ENCODE measurements around the gene RBL1.
"Not testable (repeated sequence)": the region's sequence is repeated elsewhere in the genome, so short reads cannot be mapped to it uniquely, and the experiment has no call there.

Gene RBL1

DNA sequence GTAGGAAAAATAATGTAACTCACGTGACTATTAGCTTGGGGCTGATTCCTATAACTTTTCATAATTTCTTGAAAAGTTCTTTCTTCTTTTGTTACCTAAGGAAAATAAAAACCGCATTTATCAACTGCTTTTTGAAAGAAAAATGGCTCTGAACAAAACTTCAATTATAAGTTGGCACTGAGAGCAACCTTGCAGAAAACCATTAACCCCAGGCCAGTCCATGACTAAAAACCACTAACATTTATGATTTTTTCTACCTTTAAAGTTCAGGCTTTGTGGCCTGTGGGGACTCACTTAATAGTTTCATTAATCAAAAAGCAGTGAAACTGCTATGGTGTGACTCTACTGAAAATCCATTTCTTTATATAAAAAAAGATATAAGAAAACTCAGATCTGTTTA is 75.2 kb downstream of the RBL1 start:
- no peaks in the 10 kb centered on the region for H3K4me1 ChIP-seq (ENCODE audit: control insufficient read depth, insufficient read depth, low read length)
- no peak overlapping the region for H3K4me3 ChIP-seq (ENCODE audit: low read depth, low read length)
- no peaks in the 10 kb centered on the region for H3K27me3 ChIP-seq (ENCODE audit: control insufficient read depth, insufficient read depth, low read length)
- H3K9ac ChIP-seq (ENCODE audit: low read length), result no peak overlapping the region
- no peaks in the 10 kb centered on the region for H3K9me3 ChIP-seq (ENCODE audit: control insufficient read depth, insufficient read depth, low read depth, low read length)
- H3K27ac ChIP-seq (ENCODE audit: low read depth, low read length), result no peak overlapping the region
- H3K36me3 ChIP-seq (ENCODE audit: control insufficient read depth, insufficient read depth, low read length), result peaks cover 55% of the 10 kb centered on the region

DNA sequence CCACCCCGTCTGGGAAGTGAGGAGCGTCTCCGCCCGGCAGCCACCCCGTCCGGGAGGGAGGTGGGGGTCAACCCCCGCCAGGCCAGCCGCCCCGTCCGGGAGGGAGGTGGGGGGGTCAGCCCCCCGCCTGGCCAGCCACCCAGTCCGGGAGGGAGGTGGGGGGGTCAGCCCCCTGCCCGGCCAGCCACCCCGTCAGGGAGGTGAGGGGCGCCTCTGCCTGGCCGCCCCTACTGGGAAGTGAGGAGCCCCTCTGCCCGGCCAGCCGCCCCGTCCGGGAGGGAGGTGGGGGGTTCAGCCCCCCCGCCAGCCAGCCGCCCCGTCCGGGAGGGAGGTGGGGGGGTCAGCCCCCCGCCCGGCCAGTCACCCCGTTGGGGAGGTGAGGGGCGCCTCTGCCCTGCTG is 83.2 kb downstream of the RBL1 start:
- H3K4me1 ChIP-seq (ENCODE audit: control insufficient read depth, insufficient read depth, low read length); H3K27ac ChIP-seq (ENCODE audit: low read depth, low read length); H3K9ac ChIP-seq (ENCODE audit: low read length); H3K4me3 ChIP-seq (ENCODE audit: low read depth, low read length); H3K27me3 ChIP-seq (ENCODE audit: control insufficient read depth, insufficient read depth, low read length); H3K9me3 ChIP-seq (ENCODE audit: control insufficient read depth, insufficient read depth, low read depth, low read length): not testable (repeated sequence)
- peaks cover 46% of the 10 kb centered on the region for H3K36me3 ChIP-seq (ENCODE audit: control insufficient read depth, insufficient read depth, low read length)

DNA sequence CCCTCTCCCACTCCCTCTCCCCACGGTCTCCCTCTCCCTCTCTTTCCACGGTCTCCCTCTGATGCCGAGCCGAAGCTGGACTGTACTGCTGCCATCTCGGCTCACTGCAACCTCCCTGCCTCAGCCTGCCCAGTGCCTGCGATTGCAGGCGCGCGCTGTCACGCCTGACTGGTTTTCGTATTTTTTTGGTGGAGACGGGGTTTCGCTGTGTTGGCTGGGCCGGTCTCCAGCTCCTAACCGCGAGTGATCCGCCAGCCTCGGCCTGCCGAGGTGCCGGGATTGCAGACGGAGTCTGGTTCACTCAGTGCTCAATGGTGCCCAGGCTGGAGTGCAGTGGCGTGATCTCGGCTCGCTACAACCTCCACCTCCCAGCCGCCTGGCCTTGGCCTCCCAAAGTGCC is 83.9 kb downstream of the RBL1 start:
- not testable (repeated sequence) for H3K9me3 ChIP-seq (ENCODE audit: control insufficient read depth, insufficient read depth, low read depth, low read length); H3K4me3 ChIP-seq (ENCODE audit: low read depth, low read length); H3K4me1 ChIP-seq (ENCODE audit: control insufficient read depth, insufficient read depth, low read length); H3K27ac ChIP-seq (ENCODE audit: low read depth, low read length); H3K9ac ChIP-seq (ENCODE audit: low read length); H3K27me3 ChIP-seq (ENCODE audit: control insufficient read depth, insufficient read depth, low read length)
- peaks cover 44% of the 10 kb centered on the region for H3K36me3 ChIP-seq (ENCODE audit: control insufficient read depth, insufficient read depth, low read length)

DNA sequence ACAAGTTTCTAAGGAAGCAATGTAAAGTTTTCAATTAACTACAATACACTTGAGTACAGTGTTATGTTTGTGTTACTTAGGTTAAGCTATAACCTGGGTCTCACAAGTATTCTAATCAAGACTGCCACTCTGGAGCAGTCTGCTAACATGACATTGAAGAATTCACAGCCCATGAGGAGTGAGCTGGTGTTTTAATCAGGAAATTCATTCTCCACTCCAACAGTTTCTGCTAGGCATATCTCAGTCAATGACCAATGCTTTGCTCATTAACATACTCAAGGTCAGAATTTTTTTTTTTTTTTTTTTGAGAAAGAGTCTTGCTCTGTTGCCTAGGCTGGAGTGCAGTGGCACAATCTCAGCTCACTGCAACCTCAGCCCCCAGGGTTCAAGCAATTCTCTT is 84.7 kb downstream of the RBL1 start:
- Histone ChIP-seq H3K9me3 (ENCODE audit: control insufficient read depth, insufficient read depth, low read depth, low read length) (no peaks in the 10 kb centered on the region; the same call in 1 of the 2 replicates), H3K27me3 (ENCODE audit: control insufficient read depth, insufficient read depth, low read length) (no peaks in the 10 kb centered on the region), H3K27ac (ENCODE audit: low read depth, low read length) (no peak overlapping the region), H3K4me1 (ENCODE audit: control insufficient read depth, insufficient read depth, low read length) (no peaks in the 10 kb centered on the region), H3K4me3 (ENCODE audit: low read depth, low read length) (no peak overlapping the region), H3K9ac (ENCODE audit: low read length) (no peak overlapping the region), H3K36me3 (ENCODE audit: control insufficient read depth, insufficient read depth, low read length) (peaks cover 40% of the 10 kb centered on the region)

DNA sequence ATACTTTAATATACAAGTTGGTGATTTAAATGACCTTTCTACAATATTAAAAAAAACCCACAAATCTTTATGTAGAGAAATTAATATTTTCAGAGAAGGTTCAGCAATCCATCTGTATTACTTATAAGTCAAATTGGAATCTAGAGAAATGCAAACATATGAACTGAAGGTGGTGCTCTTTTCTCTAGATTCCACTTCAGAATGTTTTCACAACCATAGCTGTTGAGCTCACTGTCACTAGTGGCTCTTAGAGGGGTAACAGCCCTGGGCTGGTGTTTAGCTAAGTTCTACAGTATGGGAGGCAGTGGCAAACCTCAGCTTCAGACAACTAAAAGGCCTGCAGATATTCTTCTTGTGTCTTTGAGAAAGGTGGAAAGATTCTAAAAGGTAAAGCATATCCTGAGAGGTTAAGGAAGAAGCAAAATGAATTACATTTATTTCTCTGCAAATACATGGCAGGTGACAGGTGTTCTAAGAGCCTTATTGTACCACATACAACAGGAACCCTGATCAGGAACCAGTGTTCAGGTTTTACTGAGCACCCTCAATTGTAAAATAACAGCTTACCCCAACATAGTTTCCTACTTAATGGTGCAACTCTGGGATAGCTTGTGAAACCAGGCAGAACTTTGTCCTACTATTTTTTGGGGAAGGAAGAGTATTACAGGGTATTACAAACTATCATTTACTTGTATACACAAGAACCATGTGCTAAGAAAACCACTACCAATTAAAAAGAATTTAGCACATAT is 87.7 kb downstream of the RBL1 start:
- H3K4me1 ChIP-seq (ENCODE audit: control insufficient read depth, insufficient read depth, low read length), result no peaks in the 10 kb centered on the region

DNA sequence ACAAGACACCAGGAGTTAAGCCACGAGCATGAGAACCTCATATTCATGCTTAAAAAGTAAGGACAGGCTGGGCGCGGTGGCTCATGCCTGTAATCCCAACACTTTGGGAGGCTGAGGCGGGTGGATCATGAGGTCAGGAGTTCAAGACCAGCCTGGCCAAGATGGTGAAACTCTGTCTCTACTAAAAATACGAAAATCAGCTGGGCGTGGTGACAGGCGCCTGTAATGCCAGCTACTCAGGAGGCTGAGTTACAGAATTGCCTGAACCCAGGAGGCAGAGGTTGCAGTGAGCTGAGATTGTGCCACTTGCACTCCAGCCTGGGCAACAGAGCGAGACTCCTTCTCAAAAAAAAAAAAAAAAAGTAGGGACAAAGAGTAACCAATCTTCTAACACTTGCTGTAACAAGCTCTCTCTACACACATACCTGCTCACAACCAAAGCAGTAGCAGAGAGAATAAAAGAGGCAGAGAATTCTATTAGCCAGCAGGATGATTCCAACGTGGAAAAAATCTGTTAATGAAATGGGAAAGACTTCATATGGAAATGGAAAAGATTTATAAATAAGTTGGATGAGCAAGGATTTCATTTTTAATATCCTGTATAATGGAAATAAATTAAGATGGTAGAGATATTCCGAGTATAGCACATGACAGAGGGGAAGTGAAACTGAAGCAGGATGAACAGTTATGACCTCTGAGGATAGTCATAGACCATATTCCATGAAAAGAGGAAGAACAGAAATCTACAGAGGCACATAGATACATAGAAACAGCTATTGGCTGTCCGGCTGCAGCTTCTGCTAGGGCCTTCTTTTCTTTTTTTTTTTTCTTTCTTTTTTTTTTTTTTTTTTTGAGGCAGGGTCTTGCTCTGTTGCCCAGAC is 90.5 kb downstream of the RBL1 start:
- not testable (repeated sequence) for H3K4me3 ChIP-seq (ENCODE audit: low read depth, low read length); H3K4me1 ChIP-seq (ENCODE audit: control insufficient read depth, insufficient read depth, low read length); H3K9ac ChIP-seq (ENCODE audit: low read length)

More for the DNA sequence above, 87.7 kb downstream of the RBL1 start:
- H3K9ac ChIP-seq (ENCODE audit: low read length), result no peak overlapping the region
- no peak overlapping the region for H3K27ac ChIP-seq (ENCODE audit: low read depth, low read length)
- no peaks in the 10 kb centered on the region for H3K27me3 ChIP-seq (ENCODE audit: control insufficient read depth, insufficient read depth, low read length)
- no peak overlapping the region for H3K4me3 ChIP-seq (ENCODE audit: low read depth, low read length)
- no peaks in the 10 kb centered on the region; the same call in 1 of the 2 replicates for H3K9me3 ChIP-seq (ENCODE audit: control insufficient read depth, insufficient read depth, low read depth, low read length)
- H3K36me3 ChIP-seq (ENCODE audit: control insufficient read depth, insufficient read depth, low read length), result peaks cover 38% of the 10 kb centered on the region

DNA sequence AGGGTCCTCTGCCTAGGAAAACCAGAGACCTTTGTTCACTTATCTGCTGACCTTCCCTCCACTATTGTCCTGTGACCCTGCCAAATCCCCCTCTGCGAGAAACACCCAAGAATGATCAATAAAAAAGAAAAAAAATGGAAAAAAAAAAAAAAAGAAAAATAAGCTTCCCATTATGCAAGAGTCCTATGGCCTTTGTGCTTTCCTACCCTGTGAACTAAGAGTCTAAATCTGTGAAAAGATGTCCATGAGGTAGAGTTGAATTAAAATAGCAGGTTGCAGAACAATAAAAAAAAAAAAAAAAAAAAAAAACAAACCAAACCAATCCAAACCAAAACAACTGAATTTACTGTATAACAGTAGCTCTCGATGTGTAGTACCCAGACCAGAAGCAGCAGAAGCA is 94.2 kb downstream of the RBL1 start:
- not testable (repeated sequence) for H3K27me3 ChIP-seq (ENCODE audit: control insufficient read depth, insufficient read depth, low read length); H3K4me3 ChIP-seq (ENCODE audit: low read depth, low read length); H3K27ac ChIP-seq (ENCODE audit: low read depth, low read length); H3K9ac ChIP-seq (ENCODE audit: low read length); H3K4me1 ChIP-seq (ENCODE audit: control insufficient read depth, insufficient read depth, low read length)
- H3K36me3 ChIP-seq (ENCODE audit: control insufficient read depth, insufficient read depth, low read length), result peaks cover 44% of the 10 kb centered on the region
- H3K9me3 ChIP-seq (ENCODE audit: control insufficient read depth, insufficient read depth, low read depth, low read length), result peaks cover 12% of the 10 kb centered on the region

More for the DNA sequence above, 90.5 kb downstream of the RBL1 start:
- H3K27ac ChIP-seq (ENCODE audit: low read depth, low read length); H3K27me3 ChIP-seq (ENCODE audit: control insufficient read depth, insufficient read depth, low read length); H3K9me3 ChIP-seq (ENCODE audit: control insufficient read depth, insufficient read depth, low read depth, low read length): not testable (repeated sequence)
- peaks cover 32% of the 10 kb centered on the region for H3K36me3 ChIP-seq (ENCODE audit: control insufficient read depth, insufficient read depth, low read length)

DNA sequence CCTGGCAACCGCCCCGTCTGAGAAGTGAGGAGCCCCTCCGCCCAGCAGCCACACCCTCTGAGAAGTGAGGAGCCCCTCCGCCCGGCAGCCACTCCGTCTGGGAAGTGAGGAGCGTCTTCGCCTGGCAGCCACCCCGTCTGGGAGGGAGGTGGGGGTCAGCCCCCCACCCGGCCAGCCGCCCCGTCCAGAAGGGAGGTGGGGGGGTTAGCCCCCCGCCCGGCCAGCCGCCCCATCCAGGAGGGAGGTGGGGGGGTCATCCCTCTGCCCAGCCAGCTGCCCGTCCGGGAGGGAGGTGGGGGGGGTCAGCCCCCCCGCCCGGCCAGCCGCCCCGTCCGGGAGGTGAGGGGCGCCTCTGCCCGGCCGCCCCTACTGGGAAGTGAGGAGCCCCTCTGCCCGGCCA is 95.6 kb downstream of the RBL1 start:
- not testable (repeated sequence) for H3K9ac ChIP-seq (ENCODE audit: low read length); H3K27me3 ChIP-seq (ENCODE audit: control insufficient read depth, insufficient read depth, low read length); H3K4me1 ChIP-seq (ENCODE audit: control insufficient read depth, insufficient read depth, low read length); H3K4me3 ChIP-seq (ENCODE audit: low read depth, low read length); H3K27ac ChIP-seq (ENCODE audit: low read depth, low read length)
- H3K36me3 ChIP-seq (ENCODE audit: control insufficient read depth, insufficient read depth, low read length), result peaks cover 49% of the 10 kb centered on the region
- peaks cover 22% of the 10 kb centered on the region for H3K9me3 ChIP-seq (ENCODE audit: control insufficient read depth, insufficient read depth, low read depth, low read length)

DNA sequence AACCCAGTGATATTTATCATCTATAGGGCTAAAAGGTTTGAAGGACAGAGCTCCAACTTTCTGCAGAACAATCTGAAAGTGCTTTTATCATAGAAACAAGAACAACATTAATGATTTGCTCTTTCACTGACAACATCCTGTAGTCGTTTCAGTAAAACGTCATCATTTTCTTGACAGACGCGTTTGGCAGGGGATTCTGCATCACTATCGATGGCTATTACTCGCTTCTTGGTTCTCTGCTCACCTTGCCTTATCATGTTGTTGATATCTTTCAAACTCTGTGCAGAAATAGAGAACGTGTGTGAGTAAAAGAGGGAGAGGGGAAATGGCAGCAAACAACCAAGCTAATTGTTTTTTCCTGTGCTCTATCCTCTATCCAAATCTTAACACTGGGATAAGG is 97.1 kb downstream of the RBL1 start:
- H3K36me3 ChIP-seq (ENCODE audit: control insufficient read depth, insufficient read depth, low read length), result peaks cover 57% of the 10 kb centered on the region
- no peak overlapping the region for H3K9ac ChIP-seq (ENCODE audit: low read length)
- H3K4me1 ChIP-seq (ENCODE audit: control insufficient read depth, insufficient read depth, low read length), result no peaks in the 10 kb centered on the region
- no peak overlapping the region for H3K27ac ChIP-seq (ENCODE audit: low read depth, low read length)
- H3K4me3 ChIP-seq (ENCODE audit: low read depth, low read length), result no peak overlapping the region
- H3K9me3 ChIP-seq (ENCODE audit: control insufficient read depth, insufficient read depth, low read depth, low read length), result peaks cover 35% of the 10 kb centered on the region
- no peaks in the 10 kb centered on the region for H3K27me3 ChIP-seq (ENCODE audit: control insufficient read depth, insufficient read depth, low read length)

DNA sequence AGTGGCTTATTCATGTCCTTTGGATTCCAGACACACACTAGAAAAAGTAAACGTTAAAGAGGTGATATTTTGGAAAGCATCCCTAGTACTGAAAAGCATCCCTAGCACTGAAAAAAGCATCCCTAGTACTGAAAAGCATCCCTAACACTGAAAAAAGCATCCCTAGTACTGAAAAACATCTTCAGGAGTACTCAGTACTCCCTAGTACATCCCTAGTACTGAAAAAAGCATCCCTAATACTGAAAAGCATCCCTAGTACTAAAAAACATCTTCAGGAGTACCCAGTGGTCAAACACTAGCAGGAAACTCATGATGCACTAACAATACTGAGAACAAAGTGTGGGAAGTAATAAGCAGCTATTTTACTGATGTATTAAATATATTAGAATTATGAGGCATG is 98.7 kb downstream of the RBL1 start:
- no peak overlapping the region for H3K27ac ChIP-seq (ENCODE audit: low read depth, low read length)
- no peak overlapping the region for H3K4me3 ChIP-seq (ENCODE audit: low read depth, low read length)
- peaks cover 47% of the 10 kb centered on the region for H3K36me3 ChIP-seq (ENCODE audit: control insufficient read depth, insufficient read depth, low read length)

DNA sequence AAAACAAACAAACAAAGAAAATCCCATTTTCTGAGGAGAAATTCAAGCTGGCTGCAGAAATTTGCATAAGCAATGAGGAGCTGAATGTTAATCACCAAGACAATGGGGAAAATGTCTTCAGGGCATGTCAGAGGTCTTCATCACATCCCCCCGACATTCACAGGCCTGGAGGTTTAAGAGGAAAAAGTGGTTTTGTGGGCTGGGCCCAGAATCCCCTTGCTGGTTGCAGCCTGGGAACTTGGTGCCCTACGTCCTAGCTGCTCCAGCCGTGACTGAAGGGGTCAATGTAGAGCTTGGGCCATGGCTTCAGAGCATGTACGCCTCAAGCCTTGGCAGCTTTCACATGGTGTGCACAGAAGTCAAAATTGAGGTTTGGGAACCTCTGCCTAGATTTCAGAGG is 101.6 kb downstream of the RBL1 start:
- H3K4me1 ChIP-seq (ENCODE audit: control insufficient read depth, insufficient read depth, low read length); H3K4me3 ChIP-seq (ENCODE audit: low read depth, low read length); H3K27me3 ChIP-seq (ENCODE audit: control insufficient read depth, insufficient read depth, low read length); H3K9ac ChIP-seq (ENCODE audit: low read length); H3K27ac ChIP-seq (ENCODE audit: low read depth, low read length): not testable (repeated sequence)
- peaks cover 44% of the 10 kb centered on the region for H3K36me3 ChIP-seq (ENCODE audit: control insufficient read depth, insufficient read depth, low read length)
- H3K9me3 ChIP-seq (ENCODE audit: control insufficient read depth, insufficient read depth, low read depth, low read length), result peaks cover 43% of the 10 kb centered on the region

More for the DNA sequence above, 98.7 kb downstream of the RBL1 start:
- Histone ChIP-seq H3K9me3 (ENCODE audit: control insufficient read depth, insufficient read depth, low read depth, low read length) (peaks cover 44% of the 10 kb centered on the region), H3K9ac (ENCODE audit: low read length) (no peak overlapping the region), H3K27me3 (ENCODE audit: control insufficient read depth, insufficient read depth, low read length) (no peaks in the 10 kb centered on the region), H3K4me1 (ENCODE audit: control insufficient read depth, insufficient read depth, low read length) (no peaks in the 10 kb centered on the region)
